ENCODE data around the gene PCARE. TPM values are rescaled to one million over a fixed set of nuclear protein-coding genes. Genes with fewer than 3 reads are reported as not detected.

PCARE gene
- total RNA-seq, 1 donor from 2014 or later, result not detected

DNA sequence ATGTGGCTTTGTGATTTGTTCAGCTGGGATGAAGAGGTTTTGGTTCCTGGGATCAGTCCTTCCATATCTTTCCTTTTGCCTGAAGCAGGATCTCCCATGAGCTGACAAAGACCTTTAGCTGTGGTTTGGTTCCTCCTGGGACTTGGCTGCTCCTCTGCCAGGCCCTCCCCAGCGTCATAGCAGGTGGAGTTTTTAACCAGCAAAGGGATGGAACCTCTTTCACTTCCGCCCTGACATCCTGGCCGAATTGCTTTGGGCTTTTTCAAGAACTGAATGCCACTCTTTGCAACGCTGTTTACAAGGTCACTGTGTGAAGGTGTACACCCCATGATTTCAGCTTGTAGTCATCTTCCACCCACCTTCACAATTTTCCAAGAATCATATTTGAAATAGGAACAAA, 390 bp downstream of the PCARE start:
- Histone ChIP-seq H3K27me3 (ENCODE audit: control insufficient read depth, insufficient read depth, low read length) (peaks cover 2% of the 10 kb centered on the region), H3K4me3 (ENCODE audit: low read depth, low read length) (no peak overlapping the region), H3K36me3 (ENCODE audit: control insufficient read depth, insufficient read depth, low read length) (no peaks in the 10 kb centered on the region)
- no peak for DNase-seq (ENCODE audit: low read depth)
- TF ChIP-seq, protein P1, sequence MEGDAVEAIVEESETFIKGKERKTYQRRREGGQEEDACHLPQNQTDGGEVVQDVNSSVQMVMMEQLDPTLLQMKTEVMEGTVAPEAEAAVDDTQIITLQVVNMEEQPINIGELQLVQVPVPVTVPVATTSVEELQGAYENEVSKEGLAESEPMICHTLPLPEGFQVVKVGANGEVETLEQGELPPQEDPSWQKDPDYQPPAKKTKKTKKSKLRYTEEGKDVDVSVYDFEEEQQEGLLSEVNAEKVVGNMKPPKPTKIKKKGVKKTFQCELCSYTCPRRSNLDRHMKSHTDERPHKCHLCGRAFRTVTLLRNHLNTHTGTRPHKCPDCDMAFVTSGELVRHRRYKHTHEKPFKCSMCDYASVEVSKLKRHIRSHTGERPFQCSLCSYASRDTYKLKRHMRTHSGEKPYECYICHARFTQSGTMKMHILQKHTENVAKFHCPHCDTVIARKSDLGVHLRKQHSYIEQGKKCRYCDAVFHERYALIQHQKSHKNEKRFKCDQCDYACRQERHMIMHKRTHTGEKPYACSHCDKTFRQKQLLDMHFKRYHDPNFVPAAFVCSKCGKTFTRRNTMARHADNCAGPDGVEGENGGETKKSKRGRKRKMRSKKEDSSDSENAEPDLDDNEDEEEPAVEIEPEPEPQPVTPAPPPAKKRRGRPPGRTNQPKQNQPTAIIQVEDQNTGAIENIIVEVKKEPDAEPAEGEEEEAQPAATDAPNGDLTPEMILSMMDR (IDR thresholded peaks at IDR 0.05; ENCODE audit: insufficient read depth, low read length, poor library complexity, severe bottlenecking), result no peak

DNA sequence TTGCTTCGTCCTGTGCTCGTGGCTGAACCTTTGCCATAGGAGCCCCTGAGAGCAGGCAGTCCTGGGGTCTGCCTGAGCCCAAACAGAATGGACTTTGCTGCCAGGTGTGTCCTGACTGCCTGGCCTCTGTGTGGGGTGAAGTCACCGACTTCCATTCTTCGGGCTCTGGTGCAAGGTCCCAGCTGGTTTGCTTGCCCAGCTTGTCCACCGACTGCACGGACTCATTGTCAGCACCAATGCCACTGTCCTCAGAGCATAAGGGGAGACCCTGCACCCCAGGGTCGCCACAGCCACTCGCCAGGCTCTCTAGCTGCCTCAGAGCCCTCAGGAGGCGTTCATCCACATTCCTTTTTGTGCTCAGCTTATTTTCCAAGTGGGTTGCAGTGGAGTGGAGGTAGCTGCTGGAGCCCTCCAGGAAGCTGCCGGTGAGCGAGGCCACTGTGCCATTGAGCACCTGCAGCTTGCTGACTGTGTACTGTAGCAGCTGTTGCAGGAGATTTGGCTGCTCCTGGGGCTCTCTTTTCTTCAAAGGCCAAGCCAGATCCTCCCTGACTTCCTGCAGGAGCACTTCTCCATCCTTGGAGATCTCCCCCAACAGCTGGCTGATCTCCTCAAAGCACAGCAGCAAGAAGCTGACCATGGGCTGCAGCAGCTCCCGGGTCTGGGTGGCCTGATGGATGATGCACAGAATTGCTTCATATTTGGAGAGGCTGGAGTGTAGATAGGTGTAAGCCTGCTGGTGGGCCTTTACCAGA, 1.2 kb downstream of the PCARE start:
- TF ChIP-seq, protein P1 (IDR thresholded peaks at IDR 0.05; ENCODE audit: insufficient read depth, low read length, poor library complexity, severe bottlenecking), result no peak
- Histone ChIP-seq H3K4me3 (ENCODE audit: low read depth, low read length) (no peak overlapping the region), H3K36me3 (ENCODE audit: control insufficient read depth, insufficient read depth, low read length) (no peaks in the 10 kb centered on the region), H3K27me3 (ENCODE audit: control insufficient read depth, insufficient read depth, low read length) (peaks cover 2% of the 10 kb centered on the region)
- DNase-seq (ENCODE audit: low read depth), result no peak

DNA sequence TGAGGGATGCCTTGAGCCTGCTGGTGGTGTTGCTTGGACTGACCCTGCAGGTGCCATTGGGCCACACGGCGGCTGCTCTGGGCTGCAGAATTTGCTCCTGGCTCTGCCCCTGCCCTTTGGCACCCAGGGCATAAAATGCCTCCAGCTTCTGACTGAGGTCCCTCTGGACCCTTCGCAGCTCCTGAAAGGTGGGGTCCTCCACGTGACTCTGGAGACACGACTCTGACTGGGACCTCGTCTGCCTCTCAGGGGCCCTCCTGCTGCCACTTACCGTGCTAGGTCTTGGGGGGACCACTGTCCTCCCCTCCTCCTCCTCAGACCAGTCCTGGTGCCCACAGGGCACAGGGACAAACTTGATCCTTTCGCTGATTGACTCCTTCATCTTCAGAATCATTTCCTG, 2.1 kb downstream of the PCARE start:
- H3K36me3 ChIP-seq (ENCODE audit: control insufficient read depth, insufficient read depth, low read length), result no peaks in the 10 kb centered on the region
- H3K4me3 ChIP-seq (ENCODE audit: low read depth, low read length), result no peak overlapping the region
- DNase-seq (ENCODE audit: low read depth), result no peak
- H3K27me3 ChIP-seq (ENCODE audit: control insufficient read depth, insufficient read depth, low read length), result peaks cover 2% of the 10 kb centered on the region
- TF ChIP-seq, protein P1 (IDR thresholded peaks at IDR 0.05; ENCODE audit: insufficient read depth, low read length, poor library complexity, severe bottlenecking), result no peak

DNA sequence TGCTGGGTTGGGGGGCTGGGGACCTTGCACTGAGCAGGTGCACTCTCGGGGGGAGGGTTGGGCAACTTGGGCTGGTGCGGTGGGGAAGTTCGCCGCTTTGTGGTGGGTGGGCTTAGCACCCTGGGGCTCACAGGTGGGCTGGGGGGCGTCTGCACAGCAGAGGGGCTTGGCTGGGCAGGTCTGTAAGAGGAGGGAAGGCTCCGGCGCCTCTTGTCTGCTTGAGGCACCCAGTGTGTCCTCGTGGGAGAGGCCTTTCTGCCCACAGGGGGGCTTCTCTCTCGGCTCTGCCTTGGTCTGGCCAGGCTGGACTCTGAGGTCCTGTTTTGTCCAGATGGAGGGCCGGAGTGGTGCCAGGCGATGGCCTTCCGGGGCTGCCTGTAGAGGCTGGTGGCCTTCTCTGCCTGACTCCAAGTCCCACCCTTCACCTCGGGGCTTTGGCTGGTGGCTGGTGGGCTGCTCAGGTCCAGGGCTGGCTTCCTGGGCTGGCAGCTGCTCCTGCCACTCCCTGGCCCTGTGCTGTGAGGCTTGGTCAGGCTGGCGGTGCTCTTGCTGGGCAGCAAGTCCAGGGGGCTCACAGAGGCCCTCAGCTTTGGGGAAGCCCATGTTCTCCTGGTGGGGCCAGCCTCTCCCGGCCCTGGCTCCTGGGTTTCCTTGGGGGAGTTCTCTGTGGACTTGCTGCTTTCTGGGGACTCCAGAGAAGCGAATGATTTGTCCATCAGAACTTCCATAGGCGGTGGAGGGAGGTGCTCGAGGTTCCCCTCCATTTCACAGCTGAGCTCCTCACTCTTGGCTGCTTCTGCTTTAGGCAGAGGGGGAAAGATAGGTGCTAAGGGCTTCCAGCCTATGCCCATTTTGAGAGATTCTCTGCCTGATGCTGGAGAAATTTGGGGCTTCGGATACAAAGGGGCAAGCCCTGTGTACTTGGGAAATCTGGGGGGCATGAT, 3.0 kb downstream of the PCARE start:
- TF ChIP-seq, protein P1 (IDR thresholded peaks at IDR 0.05; ENCODE audit: insufficient read depth, low read length, poor library complexity, severe bottlenecking), result no peak
- Histone ChIP-seq H3K27me3 (ENCODE audit: control insufficient read depth, insufficient read depth, low read length) (peaks cover 2% of the 10 kb centered on the region), H3K36me3 (ENCODE audit: control insufficient read depth, insufficient read depth, low read length) (no peaks in the 10 kb centered on the region), H3K4me3 (ENCODE audit: low read depth, low read length) (no peak overlapping the region)
- no peak for DNase-seq (ENCODE audit: low read depth)

DNA sequence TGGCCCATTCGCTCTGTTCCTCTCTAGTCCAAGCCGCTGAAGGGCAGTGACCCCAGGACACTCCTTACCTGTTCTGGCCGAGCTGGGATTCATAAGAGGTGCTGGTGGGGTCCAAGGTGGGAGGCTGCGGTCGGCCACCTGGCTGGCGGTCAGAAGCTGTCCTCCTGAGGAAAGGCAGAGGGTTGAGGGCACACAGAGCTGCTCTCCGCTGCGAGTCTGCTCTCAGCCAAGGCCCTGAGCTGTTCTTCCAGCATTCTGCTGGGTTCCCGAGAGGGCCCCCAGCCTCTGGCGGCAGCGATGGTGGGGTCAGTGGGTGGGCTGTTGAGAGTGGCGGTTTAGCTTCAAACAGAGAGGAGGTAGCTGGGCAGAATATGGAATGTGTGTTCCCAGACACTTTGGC, 3.8 kb downstream of the PCARE start:
- TF ChIP-seq, protein P1 (IDR thresholded peaks at IDR 0.05; ENCODE audit: insufficient read depth, low read length, poor library complexity, severe bottlenecking), result no peak
- Histone ChIP-seq H3K36me3 (ENCODE audit: control insufficient read depth, insufficient read depth, low read length) (no peaks in the 10 kb centered on the region), H3K4me3 (ENCODE audit: low read depth, low read length) (no peak overlapping the region), H3K27me3 (ENCODE audit: control insufficient read depth, insufficient read depth, low read length) (peaks cover 2% of the 10 kb centered on the region)
- DNase-seq (ENCODE audit: low read depth), result no peak

Measured in kidney epithelial cell (primary cell).